H1 (cell line): ENCODE results near the gene OPN3. TPM values are rescaled to one million over a fixed set of nuclear protein-coding genes. Genes with fewer than 3 reads are reported as not detected.

Source experiments
- CTCF ChIA-PET: fragments of 300-600 bp; sonication (Branson Sonifier 250); formaldehyde crosslinking; loops from one replicate; lab custom pipeline; 2021; ENCODE audit not compliant: partially characterized antibody; lab: Charles Lee
- POLR2A ChIA-PET: fragments of 300-600 bp; sonication (Branson Sonifier 250); formaldehyde crosslinking; loops from one replicate; lab custom pipeline; 2021; ENCODE audit warnings: inconsistent platforms; ENCODE audit not compliant: partially characterized antibody; lab: Charles Lee
- DNase-seq, 2 experiments: peaks; one replicate each; pipeline versions ENCODE4 v3.0.0 to v3.0.0-alpha.2; 2010 to 2022; ENCODE audit warnings: low spot score in 2 of 2, low read depth in 1 of 2, mixed read lengths in 1 of 2
- FAIRE-seq: peaks from 2 replicates; lab custom pipeline; 2011; peaks lifted over from hg19 to GRCh38; lab: Jason Lieb, UNC
- H2AFZ ChIP-seq: 2 replicates; pipeline ENCODE4 v1.8.1; 2012; ENCODE audit warnings: low read length, inconsistent platforms
- H2AK5ac ChIP-seq: 2 replicates; pipeline ENCODE4 v1.6.1; 2013; ENCODE audit warnings: low read depth, low read length
- H2BK120ac ChIP-seq: replicated peaks from 2 replicates; pipeline ENCODE3; 2013; ENCODE audit warnings: low read depth, low read length, inconsistent platforms
- H2BK12ac ChIP-seq: 2 replicates; pipeline ENCODE4 v1.6.1; 2013; ENCODE audit warnings: low read depth, low read length
- H2BK15ac ChIP-seq: 2 replicates; pipeline ENCODE4 v1.6.1; 2013; ENCODE audit warnings: low read length
- H2BK20ac ChIP-seq: 2 replicates; pipeline ENCODE4 v1.6.1; 2013; ENCODE audit warnings: low read length
- H2BK5ac ChIP-seq: 2 replicates; pipeline ENCODE4 v1.6.1; 2013; ENCODE audit warnings: low read depth, low read length
- H3K14ac ChIP-seq: 2 replicates; pipeline ENCODE4 v1.6.1; 2013; ENCODE audit warnings: inconsistent platforms; ENCODE audit not compliant: insufficient read length
- H3K18ac ChIP-seq: 2 replicates; pipeline ENCODE4 v1.6.1; 2013; ENCODE audit warnings: low read length; ENCODE audit errors: extremely low read depth
- H3K23ac ChIP-seq: 2 replicates; pipeline ENCODE4 v1.6.1; 2013; ENCODE audit warnings: inconsistent platforms; ENCODE audit not compliant: insufficient read length
- H3K23me2 ChIP-seq: 2 replicates; pipeline ENCODE4 v1.6.1; 2013; ENCODE audit warnings: low read depth, low read length
- H3K27ac ChIP-seq: 2 replicates; pipeline ENCODE4 v1.6.1; 2011; ENCODE audit warnings: low read depth, low read length, inconsistent platforms
- H3K27me3 ChIP-seq, 4 experiments: replicated peaks in 1 of 4; 1 replicate in 1 of 4; 2 replicates in 3 of 4; pipeline versions ENCODE4 v1.6.1 to v1.8.1; 2011 to 2013; ENCODE audit warnings: low read length in 3 of 4, mild to moderate bottlenecking in 3 of 4, inconsistent platforms in 2 of 4, mixed read lengths in 2 of 4, moderate library complexity in 1 of 4; ENCODE audit not compliant: control insufficient read depth in 3 of 4, insufficient read depth in 3 of 4; ENCODE audit errors: extremely low read depth in 1 of 4
- H3K36me3 ChIP-seq, 4 experiments: 2 replicates each; pipeline versions ENCODE4 v1.6.1 to v1.8.1; 2011 to 2013; ENCODE audit warnings: mild to moderate bottlenecking in 4 of 4, low read length in 3 of 4, moderate library complexity in 2 of 4, control low read depth in 1 of 4, inconsistent platforms in 1 of 4; ENCODE audit not compliant: insufficient read depth in 4 of 4, control insufficient read depth in 2 of 4
- H3K4ac ChIP-seq: replicated peaks from 2 replicates; pipeline ENCODE3; 2013; ENCODE audit warnings: low read length, low read depth, mixed read lengths, inconsistent platforms; ENCODE audit not compliant: insufficient read length
- H3K4me1 ChIP-seq, 4 experiments: replicated peaks in 1 of 4; 1 replicate in 1 of 4; 2 replicates in 3 of 4; pipeline versions ENCODE4 v1.6.1 to v1.8.1; 2011 to 2013; ENCODE audit warnings: low read length in 3 of 4, inconsistent platforms in 2 of 4, mixed read lengths in 1 of 4; ENCODE audit not compliant: insufficient read depth in 4 of 4, control insufficient read depth in 3 of 4
- H3K4me2 ChIP-seq, 2 experiments: 2 replicates each; pipeline versions ENCODE4 v1.6.1 to v1.8.1; 2011 to 2013; ENCODE audit warnings: low read depth in 2 of 2, low read length in 2 of 2, control low read depth in 1 of 2, inconsistent platforms in 1 of 2, mild to moderate bottlenecking in 1 of 2; ENCODE audit not compliant: insufficient read depth in 1 of 2
- H3K4me3 ChIP-seq, 4 experiments: fragments of 200-600, 300-600 bp in 1 of 4; sonication (generic), shearing (Covaris generic), sonication (Bioruptor Twin) in 1 of 4; 2 replicates each; pipeline versions ENCODE4 v1.5.1 to v1.8.1; 2011 to 2016; ENCODE audit warnings: low read length in 4 of 4, low read depth in 3 of 4, control low read depth in 2 of 4, inconsistent platforms in 2 of 4, mild to moderate bottlenecking in 2 of 4, mixed read lengths in 1 of 4, moderate library complexity in 1 of 4; ENCODE audit not compliant: insufficient read depth in 2 of 4; ENCODE audit errors: extremely low read depth in 1 of 4
- H3K56ac ChIP-seq: replicated peaks from 2 replicates; pipeline ENCODE3; 2013; ENCODE audit warnings: low read depth, mild to moderate bottlenecking, mixed read lengths, low read length, inconsistent platforms; ENCODE audit not compliant: insufficient read length
- H3K79me1 ChIP-seq: 2 replicates; pipeline ENCODE4 v1.6.1; 2013; ENCODE audit warnings: low read depth, low read length, control low read depth
- H3K79me2 ChIP-seq, 2 experiments: 2 replicates each; pipeline versions ENCODE4 v1.6.1 to v1.8.1; 2012 to 2013; ENCODE audit warnings: low read length in 2 of 2, mild to moderate bottlenecking in 2 of 2, inconsistent platforms in 1 of 2; ENCODE audit not compliant: insufficient read depth in 2 of 2, control insufficient read depth in 1 of 2
- H3K9ac ChIP-seq, 4 experiments: replicated peaks in 1 of 4; 1 replicate in 1 of 4; 2 replicates in 3 of 4; pipeline versions ENCODE4 v1.6.1 to v1.8.1; 2011 to 2013; ENCODE audit warnings: low read depth in 3 of 4, low read length in 3 of 4, control low read depth in 2 of 4, mild to moderate bottlenecking in 2 of 4, moderate library complexity in 2 of 4, inconsistent platforms in 1 of 4; ENCODE audit errors: extremely low read depth in 1 of 4
- H3K9me3 ChIP-seq, 2 experiments: 2 replicates each; pipeline versions ENCODE4 v1.6.1 to v1.8.1; 2012 to 2013; ENCODE audit warnings: mild to moderate bottlenecking in 2 of 2, moderate library complexity in 2 of 2, control low read depth in 1 of 2, inconsistent platforms in 1 of 2, low read depth in 1 of 2, low read length in 1 of 2, mixed read lengths in 1 of 2; ENCODE audit not compliant: insufficient read depth in 2 of 2
- H4K20me1 ChIP-seq, 2 experiments: replicated peaks in 1 of 2; 2 replicates each; pipeline versions ENCODE3 to v1.8.1; 2011 to 2013; ENCODE audit warnings: inconsistent platforms in 2 of 2, low read length in 2 of 2, mild to moderate bottlenecking in 1 of 2; ENCODE audit not compliant: insufficient read depth in 2 of 2, control insufficient read depth in 1 of 2
- H4K5ac ChIP-seq: 2 replicates; pipeline ENCODE4 v1.6.1; 2013; ENCODE audit warnings: low read length, low read depth, mixed read lengths, inconsistent platforms; ENCODE audit not compliant: insufficient read length
- H4K8ac ChIP-seq: 2 replicates; pipeline ENCODE4 v1.8.0; 2013; ENCODE audit warnings: mild to moderate bottlenecking, moderate library complexity, low read length, inconsistent platforms; ENCODE audit not compliant: insufficient read depth; ENCODE audit errors: extremely low read depth
- H4K91ac ChIP-seq: replicated peaks from 2 replicates; pipeline ENCODE3; 2013; ENCODE audit warnings: low read length, mixed read lengths, inconsistent platforms; ENCODE audit not compliant: insufficient read length
- CBX5 ChIP-seq: fragments of 300-800, 300-1000 bp; sonication (generic); IDR thresholded peaks from 2 replicates; pipeline ENCODE4 v1.7.1; 2016; ENCODE audit warnings: antibody characterized with exemption, low read length, low read depth
- GTF2F1 ChIP-seq: IDR thresholded peaks from 2 replicates; pipeline ENCODE4 v1.6.1; 2012; ENCODE audit warnings: low read depth, low read length, improper control_type of control experiment, borderline replicate concordance
- MAFK ChIP-seq: IDR thresholded peaks from 2 replicates; pipeline ENCODE4 v1.6.1; 2012; ENCODE audit warnings: low read depth, mild to moderate bottlenecking, improper control_type of control experiment, low read length
- MAX ChIP-seq: IDR thresholded peaks from 2 replicates; pipeline ENCODE4 v1.6.1; 2012; ENCODE audit warnings: inconsistent platforms
- RXRA ChIP-seq: IDR thresholded peaks from 2 replicates; pipeline ENCODE4 v1.6.1; 2011; ENCODE audit warnings: low read depth, mild to moderate bottlenecking, low read length, moderate library complexity; ENCODE audit not compliant: insufficient read depth
- TCF12 ChIP-seq: IDR thresholded peaks from 2 replicates; pipeline ENCODE4 v1.6.1; 2011; ENCODE audit warnings: low read depth, mild to moderate bottlenecking, low read length
- USF2 ChIP-seq: IDR thresholded peaks from 2 replicates; pipeline ENCODE4 v1.6.1; 2011; ENCODE audit warnings: low read length, improper control_type of control experiment
- YY1 ChIP-seq: IDR thresholded peaks from 2 replicates; pipeline ENCODE4 v1.6.1; 2011; ENCODE audit warnings: low read depth, mild to moderate bottlenecking, low read length
- WGBS, 2 experiments: shearing (Covaris generic) in 1 of 2; methylation state at CpG; one replicate each; pipeline versions ENCODE4 v1.1.6 to v1.1.7; 2013 to 2015; ENCODE audit warnings: low lambda C conversion rate in 2 of 2, mixed read lengths in 2 of 2, inconsistent platforms in 1 of 2, low coverage in 1 of 2, missing lambda C conversion rate in 1 of 2; ENCODE audit not compliant: insufficient replicate concordance in 2 of 2, insufficient coverage in 1 of 2, insufficient read length in 1 of 2; ENCODE audit errors: extremely low coverage in 1 of 2, missing lambda C conversion rate in 1 of 2; 5-methylcytosine and 5-hydroxymethylcytosine counted together
- polyA plus RNA-seq, 7 experiments: library from polyadenylated mRNA; depleted of rRNA in 3 of 7; stranded (reverse) in 5 of 7; unstranded in 2 of 7; fragments of >200 nt in 5 of 7; fragments of 200-250 nt in 2 of 7; gene quantifications; 1 replicate in 5 of 7; 2 replicates in 1 of 7; 4 replicates in 1 of 7; pipeline versions ENCODE4 v1.2.1 to v1.2.3, GENCODE V29; 2011 to 2013; ENCODE audit warnings: missing spikeins in 2 of 7, mixed read lengths in 2 of 7
- total RNA-seq: library from RNA; stranded (reverse); fragmentation: NEBNext Ultra II Directional; extraction: Animal tissue kit (Norgen Biotek cat#: 25700); gene quantifications from 2 replicates; pipeline ENCODE4 v1.2.1, GENCODE V29; 2021

The OPN3 gene
- total and polyA plus RNA-seq, 2 of the 8 experiments (the other 6 are each of a cell fraction or from before 2014, with no cell fraction given), result 8.8 to 19.4 TPM

GRCh38 chr1:241603731-241604245, 36.4 kb downstream of the OPN3 start:
- POLR2A ChIA-PET, result interaction anchor here (0.5 kb wide), 1 partner anchor 289 kb away, joined by 3 read pairs; no protein-coding TSS in a partner anchor
- H2BK5ac ChIP-seq, result no peak overlapping the region
- no peaks in the 10 kb centered on the region for H3K4me1 ChIP-seq
- H3K36me3 ChIP-seq, result no peaks in the 10 kb centered on the region; a peak in 1 of 8 replicates
- no peak overlapping the region for H3K14ac ChIP-seq
- no peaks in the 10 kb centered on the region for H3K79me1 ChIP-seq
- H3K9me3 ChIP-seq, result no peaks in the 10 kb centered on the region
- H3K56ac ChIP-seq, result no peak overlapping the region
- H2BK120ac ChIP-seq, result no peak overlapping the region
- 93% methylated on average over 3 of the region's 3 CpGs; no CpG with 5 or more reads in 1 of the 2 experiments for WGBS, 2 experiments
- no peak overlapping the region for H3K23ac ChIP-seq
- no peak overlapping the region for H3K4ac ChIP-seq
- CTCF ChIA-PET, result no interaction called here
- no peak overlapping the region for H4K5ac ChIP-seq
- no peaks in the 10 kb centered on the region for H3K27me3 ChIP-seq
- H3K23me2 ChIP-seq, result no peaks in the 10 kb centered on the region
- TF ChIP-seq RXRA, result no peak
- TF ChIP-seq CBX5, result no peak
- TF ChIP-seq USF2, result no peak
- TF ChIP-seq MAX, result no peak
- no peak for TF ChIP-seq YY1
- no peak for TF ChIP-seq GTF2F1
- TF ChIP-seq MAFK, result no peak
- TF ChIP-seq TCF12, result no peak
- TF ChIP-seq, all 59 proteins: peak for 0
- Histone ChIP-seq H3K18ac (no peak overlapping the region), H4K8ac (no peak overlapping the region), H2BK15ac (no peak overlapping the region), H3K9ac (no peak overlapping the region), H3K4me3 (no peak overlapping the region), H4K20me1 (no peaks in the 10 kb centered on the region), H3K4me2 (no peak overlapping the region), H2AFZ (no peak overlapping the region), H3K79me2 (no peaks in the 10 kb centered on the region), H4K91ac (no peak overlapping the region), H2BK12ac (no peak overlapping the region), H3K27ac (no peak overlapping the region), H2AK5ac (no peak overlapping the region), H2BK20ac (no peak overlapping the region)
- DNase-seq, result no peak
- no peak for FAIRE-seq
